Stimulated activated CD4-positive, alpha-beta T cell treated with anti-CD3 and anti-CD28 coated beads, Interleukin-4, amount 100 ng/mL, for 24 hours (primary cell): ENCODE data around the gene LAMB1.
A peak's percentile ranks its signal among the peaks of the same experiment; 100 is the strongest.
"Not testable (repeated sequence)": the region's sequence is repeated elsewhere in the genome, so short reads cannot be mapped to it uniquely, and the experiment has no call there.

ENCODE experiments used
- DNase-seq: peaks from one replicate; pipeline ENCODE4 v3.0.0-alpha.2; 2020

The LAMB1 gene

GRCh38 chr7:107907790-107908189 is 95.2 kb downstream of the LAMB1 start:
- DNase-seq = no peak

- DNase-seq = no peak
Observed at GRCh38 chr7:107902381-107902780, 100.6 kb downstream of the LAMB1 start.

DNA sequence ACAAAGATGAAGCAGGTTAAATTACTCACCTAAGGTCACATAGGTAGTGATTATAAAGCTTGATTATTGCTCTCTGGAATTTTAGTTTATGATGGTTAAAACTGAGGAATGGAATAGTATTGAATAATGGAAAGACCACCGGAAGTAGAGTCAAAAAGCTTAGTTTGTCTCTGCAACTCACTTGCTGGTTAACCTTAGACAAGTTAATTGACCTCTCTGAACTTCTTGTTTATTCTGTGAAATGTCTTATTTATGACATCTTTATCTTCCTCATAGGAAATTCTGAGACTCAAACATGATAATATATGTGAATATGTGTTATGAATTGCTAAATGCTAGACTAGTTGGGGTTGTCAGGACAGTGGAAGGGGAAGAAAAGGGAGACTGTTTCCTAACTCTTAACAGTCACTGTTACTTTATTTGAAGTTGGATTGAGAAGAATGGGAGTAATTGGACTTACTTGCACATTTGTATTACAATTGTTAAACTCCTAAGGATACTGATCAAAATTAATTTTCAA is 102.4 kb downstream of the LAMB1 start:
- no peak for DNase-seq

- DNase-seq = no peak
Observed at GRCh38 chr7:107898997-107899594, 103.9 kb downstream of the LAMB1 start.

- not testable (repeated sequence) for DNase-seq
Observed at GRCh38 chr7:107892367-107892741, 110.6 kb downstream of the LAMB1 start.

- DNase-seq = peak; percentile 11
Observed at GRCh38 chr7:107891636-107892366, 111.2 kb downstream of the LAMB1 start.

GRCh38 chr7:107890962-107891635 is 111.9 kb downstream of the LAMB1 start, which contains the start of gene DLD:
Gene DLD (plus strand): TSS chr7:107891183. CDS start chr7:107891251, 68 bp downstream.
- peak; percentile 94 for DNase-seq

DNA sequence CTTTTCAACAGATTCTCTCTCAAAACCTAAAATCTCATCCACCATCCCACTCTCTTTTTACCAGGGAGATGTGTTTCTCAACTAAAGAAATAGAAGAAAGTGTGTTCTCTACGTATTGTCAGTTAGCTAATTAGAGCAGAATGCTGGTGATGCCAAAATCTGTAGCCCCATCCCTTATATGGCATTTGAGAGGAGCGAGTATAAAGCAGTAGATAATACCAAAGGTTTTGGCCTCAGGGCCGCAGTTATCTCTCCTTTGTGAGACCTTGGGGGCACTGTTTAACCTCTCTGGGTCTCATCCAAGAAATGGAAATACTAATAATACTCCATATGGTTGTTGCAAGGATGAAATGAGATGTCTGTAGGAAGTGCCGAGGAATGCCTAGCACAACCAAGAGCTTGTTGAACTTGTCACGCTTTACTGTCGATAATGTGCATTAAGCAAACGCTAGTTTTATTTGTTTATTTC is 112.4 kb downstream of the LAMB1 start:
- peak; percentile 16 for DNase-seq

GRCh38 chr7:107889992-107890391 is 113.0 kb downstream of the LAMB1 start:
- no peak for DNase-seq

DNA sequence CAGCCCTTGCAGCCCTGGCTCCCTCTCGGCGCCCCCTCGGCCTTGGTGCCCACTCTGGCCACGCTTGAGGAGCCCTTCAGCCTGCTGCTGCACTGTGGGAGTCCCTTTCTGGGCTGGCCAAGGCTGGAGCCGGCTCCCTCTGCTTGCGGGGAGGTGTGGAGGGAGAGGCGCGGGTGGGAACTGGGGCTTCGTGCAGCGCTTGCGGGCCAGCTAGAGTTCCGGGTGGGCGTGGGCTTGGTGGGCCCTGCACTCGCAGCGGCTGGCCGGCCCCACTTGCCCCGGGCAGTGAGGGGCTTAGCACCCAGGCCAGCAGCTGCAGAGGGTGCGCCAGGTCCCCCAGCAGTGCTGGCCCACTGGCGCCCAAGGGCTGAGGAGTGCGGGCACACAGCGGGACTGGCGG is 115.1 kb downstream of the LAMB1 start:
- not testable (repeated sequence) for DNase-seq

- DNase-seq = no peak
Observed at GRCh38 chr7:107884066-107884818, 118.7 kb downstream of the LAMB1 start.

DNA sequence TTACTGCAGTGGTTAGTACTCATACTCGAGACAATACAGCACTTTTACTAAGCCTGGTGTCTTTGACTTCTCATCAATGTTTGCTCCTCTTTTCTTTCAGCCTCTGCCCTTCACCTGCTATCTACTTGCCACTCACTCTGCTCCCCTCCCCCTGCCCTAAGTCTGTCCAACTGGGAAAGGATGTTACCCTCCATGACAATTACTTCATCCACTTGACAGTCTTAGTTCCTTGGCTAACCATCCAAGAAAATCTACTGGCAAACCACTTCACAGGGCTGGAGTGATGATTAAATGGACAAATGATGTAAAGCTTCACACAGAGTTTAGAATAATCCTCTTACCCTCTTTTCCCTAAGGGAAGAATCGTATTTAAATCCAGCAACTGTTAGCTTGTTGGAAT is 120.2 kb downstream of the LAMB1 start:
- no peak for DNase-seq

DNA sequence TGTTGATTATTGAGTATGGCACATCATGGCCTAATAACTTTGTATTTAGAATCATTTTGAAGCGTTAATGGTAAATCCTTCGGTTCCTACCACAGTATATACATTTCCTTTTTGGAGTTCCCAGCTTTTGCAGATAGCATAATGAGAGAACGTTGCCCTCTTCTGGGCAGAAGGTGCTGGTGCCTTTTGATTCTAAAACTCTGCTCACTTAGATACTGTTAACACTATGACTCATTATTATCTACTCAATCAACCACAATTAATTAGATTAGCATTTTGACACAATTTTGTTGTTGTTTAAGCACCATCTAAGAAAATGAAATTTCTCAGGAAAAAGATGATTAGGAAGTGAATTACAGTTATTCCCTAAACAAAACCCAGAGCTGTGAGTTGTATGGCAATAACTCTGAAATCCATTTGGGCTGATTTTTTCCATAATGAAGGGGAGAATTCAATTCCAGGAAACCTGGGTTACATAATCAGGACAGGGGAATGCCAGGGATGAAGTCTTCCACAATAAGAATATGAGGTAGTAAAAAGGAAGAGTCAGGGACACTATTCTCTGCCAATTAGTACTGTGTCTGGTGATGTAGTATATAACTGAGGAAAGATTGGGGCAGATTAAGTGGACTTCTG is 123.4 kb downstream of the LAMB1 start:
- DNase-seq = peak; percentile 25

GRCh38 chr7:107878636-107879035 is 124.3 kb downstream of the LAMB1 start:
- DNase-seq = no peak

DNA sequence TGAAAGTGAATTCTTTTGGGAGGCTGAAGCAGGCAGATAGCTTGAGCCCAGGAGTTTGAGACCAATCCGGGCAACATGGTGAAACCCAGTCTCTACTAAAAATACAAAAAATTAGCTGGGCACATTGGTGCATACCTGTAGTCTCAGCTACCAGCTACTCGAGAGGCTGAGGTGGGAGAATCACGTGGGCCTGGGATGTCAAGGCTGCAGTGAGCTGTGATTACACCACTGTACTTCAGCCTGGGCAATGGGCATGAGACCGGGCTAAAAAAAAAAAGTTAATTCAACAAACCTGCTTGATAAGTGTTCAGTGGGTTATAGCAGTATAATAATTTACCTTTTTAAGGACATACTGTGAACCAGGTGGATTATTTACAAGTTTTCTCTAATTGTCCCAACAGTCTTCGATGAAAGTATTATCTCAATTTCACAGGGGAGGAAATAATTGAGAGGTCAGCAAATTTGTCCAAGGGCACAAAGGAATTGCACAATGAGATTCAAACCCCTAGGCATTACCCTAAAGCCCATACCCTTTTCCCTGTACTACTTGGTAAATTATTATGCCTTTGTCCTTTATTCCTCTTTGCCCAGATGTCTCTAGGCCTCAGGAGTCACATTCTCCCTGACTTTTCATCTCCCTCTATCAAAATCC is 125.1 kb downstream of the LAMB1 start:
- DNase-seq = no peak

- no peak for DNase-seq
Observed at GRCh38 chr7:107876916-107877315, 126.0 kb downstream of the LAMB1 start.

DNA sequence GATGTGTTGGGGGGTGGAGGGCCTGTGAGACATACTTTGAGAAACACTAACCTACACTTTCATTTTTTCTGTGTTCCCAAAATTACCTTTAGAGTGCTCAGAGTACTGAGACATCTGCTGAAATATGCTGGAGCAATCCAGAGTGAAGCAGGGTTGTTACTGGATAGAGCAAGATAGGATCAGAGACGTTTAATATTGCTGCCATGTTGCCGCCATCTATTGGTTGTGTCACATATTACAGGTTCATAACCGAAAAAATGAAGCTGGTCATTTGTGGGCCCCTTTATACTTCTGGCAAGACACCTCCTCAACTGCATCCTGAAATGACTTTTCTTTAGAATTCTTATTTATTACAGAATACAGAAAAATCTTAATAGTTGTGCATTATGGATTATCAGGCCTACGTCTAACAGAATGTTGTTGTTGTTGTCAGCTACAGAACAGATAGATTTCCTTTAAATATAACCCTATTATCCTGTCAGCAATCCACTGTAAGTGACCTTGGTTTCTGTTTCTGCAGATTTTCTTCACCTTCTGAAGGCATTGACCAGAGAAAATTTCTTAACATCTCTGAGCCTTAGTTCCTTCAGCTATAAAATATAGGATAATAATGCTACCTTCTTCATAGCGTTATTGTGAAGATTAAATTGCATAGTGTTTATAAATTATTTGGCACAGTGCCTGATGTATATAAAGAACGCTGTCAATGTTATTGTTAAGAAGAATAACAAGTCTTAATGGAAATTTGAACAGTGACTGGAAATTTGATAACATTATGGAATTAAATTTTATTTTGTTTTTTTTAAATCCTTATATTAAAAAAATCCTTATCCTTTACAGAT is 128.1 kb downstream of the LAMB1 start:
- DNase-seq = peak; percentile 55

- DNase-seq = no peak
Observed at GRCh38 chr7:107874111-107874510, 128.8 kb downstream of the LAMB1 start.
